ENCODE measurements around the gene PLEKHA4.
"Not testable (repeated sequence)": the region's sequence is repeated elsewhere in the genome, so short reads cannot be mapped to it uniquely, and the experiment has no call there.

PLEKHA4 gene

GRCh38 chr19:48868114-48868886 lies at the start of gene PLEKHA4:
Gene PLEKHA4 (minus strand): TSS chr19:48868617. CDS start chr19:48867620, 997 bp downstream.
- Mint-ChIP-seq H3K4me1 (peaks cover 8% of the 10 kb centered on the region), H3K36me3 (peaks cover 6% of the 10 kb centered on the region), H3K9me3 (no peaks in the 10 kb centered on the region), H3K27me3 (no peaks in the 10 kb centered on the region), H3K27ac (peak within 1 kb of the TSS; percentile 4), H3K4me3 (no peak within 1 kb of the TSS)

- no peak overlapping the region for H3K4me3 Mint-ChIP-seq
- no peak overlapping the region for H3K27ac Mint-ChIP-seq
- no peaks in the 10 kb centered on the region for H3K4me1 Mint-ChIP-seq
- H3K9me3 Mint-ChIP-seq: no peaks in the 10 kb centered on the region
- H3K27me3 Mint-ChIP-seq: no peaks in the 10 kb centered on the region
- H3K36me3 Mint-ChIP-seq: peaks cover 9% of the 10 kb centered on the region
These were observed 49.7 kb upstream of the PLEKHA4 start for GRCh38 chr19:48918071-48918470.

GRCh38 chr19:48915757-48916156 lies 47.3 kb upstream of the PLEKHA4 start:
- peak overlapping the region; percentile 18 for H3K27ac Mint-ChIP-seq
- no peak overlapping the region for H3K4me3 Mint-ChIP-seq
- no peaks in the 10 kb centered on the region for H3K27me3 Mint-ChIP-seq
- no peaks in the 10 kb centered on the region for H3K9me3 Mint-ChIP-seq
- peaks cover 15% of the 10 kb centered on the region for H3K36me3 Mint-ChIP-seq
- H3K4me1 Mint-ChIP-seq: no peaks in the 10 kb centered on the region

- H3K4me1 Mint-ChIP-seq: no peaks in the 10 kb centered on the region
- no peaks in the 10 kb centered on the region for H3K9me3 Mint-ChIP-seq
- no peak overlapping the region for H3K27ac Mint-ChIP-seq
- no peaks in the 10 kb centered on the region for H3K27me3 Mint-ChIP-seq
- peaks cover 15% of the 10 kb centered on the region for H3K36me3 Mint-ChIP-seq
- H3K4me3 Mint-ChIP-seq: no peak overlapping the region
These were observed 45.8 kb upstream of the PLEKHA4 start for GRCh38 chr19:48914181-48914580.

- H3K27me3 Mint-ChIP-seq: no peaks in the 10 kb centered on the region
- no peak overlapping the region for H3K4me3 Mint-ChIP-seq
- no peaks in the 10 kb centered on the region for H3K9me3 Mint-ChIP-seq
- H3K27ac Mint-ChIP-seq: no peak overlapping the region
- no peaks in the 10 kb centered on the region for H3K4me1 Mint-ChIP-seq
- H3K36me3 Mint-ChIP-seq: peaks cover 14% of the 10 kb centered on the region
These were observed 44.9 kb upstream of the PLEKHA4 start for GRCh38 chr19:48913114-48913889.

- Mint-ChIP-seq H3K4me1 (no peaks in the 10 kb centered on the region), H3K9me3 (no peaks in the 10 kb centered on the region), H3K27ac (no peak overlapping the region), H3K27me3 (no peaks in the 10 kb centered on the region), H3K4me3 (no peak overlapping the region), H3K36me3 (peaks cover 16% of the 10 kb centered on the region)
These were observed 42.4 kb upstream of the PLEKHA4 start for GRCh38 chr19:48910803-48911202.

GRCh38 chr19:48909424-48910077 lies 41.1 kb upstream of the PLEKHA4 start:
- not testable (repeated sequence) for H3K27me3 Mint-ChIP-seq, H3K4me3 Mint-ChIP-seq

GRCh38 chr19:48907671-48908070 lies 39.3 kb upstream of the PLEKHA4 start:
- H3K4me3 Mint-ChIP-seq: no peak overlapping the region
- H3K27me3 Mint-ChIP-seq: no peaks in the 10 kb centered on the region
- peaks cover under 1% of the 10 kb centered on the region for H3K4me1 Mint-ChIP-seq
- peaks cover 7% of the 10 kb centered on the region for H3K36me3 Mint-ChIP-seq
- no peaks in the 10 kb centered on the region for H3K9me3 Mint-ChIP-seq
- H3K27ac Mint-ChIP-seq: no peak overlapping the region

More at GRCh38 chr19:48909424-48910077, 41.1 kb upstream of the PLEKHA4 start:
- H3K4me1 Mint-ChIP-seq, H3K9me3 Mint-ChIP-seq, H3K27ac Mint-ChIP-seq: not testable (repeated sequence)
- H3K36me3 Mint-ChIP-seq: peaks cover 16% of the 10 kb centered on the region

- Mint-ChIP-seq H3K4me3 (no peak overlapping the region), H3K36me3 (peaks cover 7% of the 10 kb centered on the region), H3K27ac (peak overlapping the region; percentile 62)
These were observed 37.9 kb upstream of the PLEKHA4 start for GRCh38 chr19:48906324-48906723.

GRCh38 chr19:48905664-48906063 lies 37.2 kb upstream of the PLEKHA4 start:
- Mint-ChIP-seq H3K27me3 (no peaks in the 10 kb centered on the region), H3K9me3 (no peaks in the 10 kb centered on the region), H3K4me1 (peaks cover 17% of the 10 kb centered on the region), H3K27ac (peak overlapping the region; percentile 62), H3K4me3 (no peak overlapping the region), H3K36me3 (peaks cover 9% of the 10 kb centered on the region)

More at GRCh38 chr19:48906324-48906723, 37.9 kb upstream of the PLEKHA4 start:
- Mint-ChIP-seq H3K9me3 (no peaks in the 10 kb centered on the region), H3K27me3 (no peaks in the 10 kb centered on the region), H3K4me1 (peaks cover 11% of the 10 kb centered on the region)

GRCh38 chr19:48903788-48904187 lies 35.4 kb upstream of the PLEKHA4 start:
- H3K4me1 Mint-ChIP-seq: peaks cover 28% of the 10 kb centered on the region
- H3K27ac Mint-ChIP-seq, H3K36me3 Mint-ChIP-seq, H3K27me3 Mint-ChIP-seq, H3K9me3 Mint-ChIP-seq, H3K4me3 Mint-ChIP-seq: not testable (repeated sequence)

GRCh38 chr19:48902291-48902690 lies 33.9 kb upstream of the PLEKHA4 start:
- Mint-ChIP-seq H3K27ac (peak overlapping the region; percentile 20), H3K4me1 (peaks cover 28% of the 10 kb centered on the region)
- H3K27me3 Mint-ChIP-seq, H3K9me3 Mint-ChIP-seq, H3K4me3 Mint-ChIP-seq, H3K36me3 Mint-ChIP-seq: not testable (repeated sequence)

GRCh38 chr19:48900477-48901406 lies 32.3 kb upstream of the PLEKHA4 start:
- peaks cover 4% of the 10 kb centered on the region for H3K36me3 Mint-ChIP-seq
- H3K27ac Mint-ChIP-seq: peak overlapping the region; percentile 98

GRCh38 chr19:48899781-48900476 lies 31.5 kb upstream of the PLEKHA4 start, which contains the start of gene NUCB1:
Gene NUCB1 (plus strand): TSS chr19:48900312. CDS start chr19:48900797, 485 bp downstream.
- peak within 1 kb of the TSS; percentile 99 for H3K4me3 Mint-ChIP-seq
- H3K4me1 Mint-ChIP-seq: peaks cover 28% of the 10 kb centered on the region
- no peaks in the 10 kb centered on the region for H3K27me3 Mint-ChIP-seq
- H3K9me3 Mint-ChIP-seq: no peaks in the 10 kb centered on the region
- H3K27ac Mint-ChIP-seq: peak within 1 kb of the TSS; percentile 98
- peaks cover 4% of the 10 kb centered on the region for H3K36me3 Mint-ChIP-seq

More at GRCh38 chr19:48900477-48901406, 32.3 kb upstream of the PLEKHA4 start:
- H3K4me1 Mint-ChIP-seq: peaks cover 28% of the 10 kb centered on the region
- no peaks in the 10 kb centered on the region for H3K27me3 Mint-ChIP-seq
- peak overlapping the region; percentile 99 for H3K4me3 Mint-ChIP-seq
- H3K9me3 Mint-ChIP-seq: no peaks in the 10 kb centered on the region

Measured in activated naive CD4-positive, alpha-beta T cell treated with anti-CD3 and anti-CD28 coated beads, Interleukin-2, amount 50 U/mL, for 24 hours (primary cell).